ENCODE data around the gene OR5AC2.

DNA sequence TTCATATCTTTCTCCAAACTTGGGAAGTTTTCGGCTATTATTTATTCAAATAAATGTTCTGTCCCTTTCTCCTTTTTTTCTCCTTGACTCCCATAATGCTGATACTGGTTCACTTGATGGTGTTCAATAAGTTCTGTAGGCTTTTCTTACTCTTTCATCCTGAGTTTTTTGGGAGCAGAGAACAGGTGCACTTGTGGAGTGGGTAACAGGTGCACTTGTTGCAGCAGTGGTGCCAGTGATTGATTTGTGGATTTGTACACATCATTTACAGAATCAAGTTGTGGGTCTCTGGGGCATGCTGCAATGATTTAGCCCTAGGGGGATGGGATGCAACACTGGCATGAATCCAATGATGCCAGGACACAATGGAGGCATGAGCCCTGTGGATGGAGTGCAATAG, 28.7 kb downstream of the OR5AC2 start:
- no peak for TF ChIP-seq ZNF274 (IDR thresholded peaks at IDR 0.05; ENCODE audit: low read depth, low read length)
- no peak for TF ChIP-seq SUZ12 (IDR thresholded peaks at IDR 0.05; ENCODE audit: extremely low read depth, insufficient read depth, insufficient read length)
- TF ChIP-seq YY1 (IDR thresholded peaks at IDR 0.05; ENCODE audit: insufficient read depth, insufficient read length): no peak
